Gastroesophageal sphincter (tissue), 4 donors: ENCODE measurements around the gene ENOX1. TPM values are rescaled to one million over a fixed set of nuclear protein-coding genes. Genes with fewer than 3 reads are reported as not detected.

ENCODE experiments used
- ATAC-seq: fragments of 150-250 bp; one replicate; pipeline ENCODE4 v1.9.1; 2016; ENCODE audit warnings: mild to moderate bottlenecking, moderate library complexity
- H3K27ac ChIP-seq, 4 donors: fragments of 200-600 bp; sonication (generic) in 3 of 4; 1 replicate in 3 of 4; 2 replicates in 1 of 4; pipeline ENCODE4 v1.5.1; 2016 to 2019
- H3K27me3 ChIP-seq: fragments of 200-600 bp; sonication (generic); one replicate; pipeline ENCODE4 v1.5.1; 2019
- H3K36me3 ChIP-seq, 2 donors: fragments of 200-600 bp; sonication (generic); one replicate each; pipeline ENCODE4 v1.5.1; 2019; ENCODE audit warnings: control low read depth in 1 of 2
- H3K4me1 ChIP-seq, 3 donors: fragments of 200-600 bp; sonication (generic); 1 replicate in 2 of 3; 2 replicates in 1 of 3; pipeline ENCODE4 v1.5.1; 2016 to 2019; ENCODE audit warnings: control low read depth in 2 of 3
- H3K4me3 ChIP-seq, 2 donors: fragments of 200-600 bp; sonication (generic); one replicate each; pipeline ENCODE4 v1.5.1; 2019; ENCODE audit warnings: mild to moderate bottlenecking in 1 of 2, moderate library complexity in 1 of 2
- H3K9me3 ChIP-seq, 3 donors: fragments of 200-600 bp; sonication (generic); one replicate each; pipeline ENCODE4 v1.5.1; 2017 to 2019; ENCODE audit warnings: control low read depth in 2 of 3
- EP300 ChIP-seq: sonication (generic); formaldehyde crosslinking; IDR thresholded peaks from one replicate; pipeline ENCODE4 v1.6.1; 2017; ENCODE audit warnings: antibody characterized with exemption, mild to moderate bottlenecking
- POLR2A ChIP-seq, 2 donors: fragments of 450-650 bp; IDR thresholded peaks; one replicate each; pipeline ENCODE4 v1.6.1; 2017; ENCODE audit warnings: antibody characterized with exemption in 2 of 2, mild to moderate bottlenecking in 2 of 2, moderate library complexity in 1 of 2
- POLR2AphosphoS5 ChIP-seq: sonication (generic); formaldehyde crosslinking; IDR thresholded peaks from one replicate; pipeline ENCODE4 v1.6.1; 2017; ENCODE audit warnings: antibody characterized with exemption
- WGBS, 2 donors: methylation state at CpG; one replicate each; pipeline ENCODE4 v1.1.5; 2018; ENCODE audit warnings: low coverage in 1 of 2; 5-methylcytosine and 5-hydroxymethylcytosine counted together
- total RNA-seq, 4 donors: library from RNA; depleted of rRNA; stranded (reverse); fragments of >200 nt; gene quantifications; one replicate each; pipeline ENCODE4 v1.1.0, GENCODE V29; 2016
- TF ChIP-seq, protein P1 (sequence below), 4 experiments: fragments of 200-600 bp in 2 of 4; fragments of 450-650 bp in 2 of 4; sonication (generic) in 1 of 4; IDR thresholded peaks; one replicate each; pipeline ENCODE4 v1.5.1; 2017 to 2019; ENCODE audit warnings: antibody characterized with exemption in 4 of 4, mild to moderate bottlenecking in 2 of 4, moderate library complexity in 2 of 4

Gene ENOX1
- total RNA-seq, 4 donors from 2014 or later = 1.8 to 11.6 (median 9.4) TPM

DNA sequence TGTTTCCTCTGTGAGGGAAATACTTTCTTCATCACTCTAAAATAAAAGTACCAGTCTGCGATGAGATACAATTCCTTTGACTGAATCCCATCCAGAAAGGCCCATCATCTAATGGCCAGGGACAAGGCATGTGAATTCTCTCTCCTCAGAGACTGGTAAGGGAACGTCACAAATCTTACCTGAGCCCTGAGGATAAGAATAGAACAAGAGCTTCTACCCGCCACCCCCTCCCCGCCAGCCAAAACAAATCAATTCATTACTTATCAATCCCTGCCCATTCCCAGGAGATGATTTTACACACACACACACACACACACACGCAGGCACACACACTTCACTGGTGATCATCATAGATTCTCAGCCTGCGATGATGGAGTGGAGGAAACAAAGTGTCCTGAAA, 564.7 kb downstream of the ENOX1 start:
- no peak for ATAC-seq
- peaks cover 0 to 21% of the 10 kb centered on the region in 2 donors for H3K36me3 ChIP-seq
- no peak for TF ChIP-seq EP300
- TF ChIP-seq, protein P1, sequence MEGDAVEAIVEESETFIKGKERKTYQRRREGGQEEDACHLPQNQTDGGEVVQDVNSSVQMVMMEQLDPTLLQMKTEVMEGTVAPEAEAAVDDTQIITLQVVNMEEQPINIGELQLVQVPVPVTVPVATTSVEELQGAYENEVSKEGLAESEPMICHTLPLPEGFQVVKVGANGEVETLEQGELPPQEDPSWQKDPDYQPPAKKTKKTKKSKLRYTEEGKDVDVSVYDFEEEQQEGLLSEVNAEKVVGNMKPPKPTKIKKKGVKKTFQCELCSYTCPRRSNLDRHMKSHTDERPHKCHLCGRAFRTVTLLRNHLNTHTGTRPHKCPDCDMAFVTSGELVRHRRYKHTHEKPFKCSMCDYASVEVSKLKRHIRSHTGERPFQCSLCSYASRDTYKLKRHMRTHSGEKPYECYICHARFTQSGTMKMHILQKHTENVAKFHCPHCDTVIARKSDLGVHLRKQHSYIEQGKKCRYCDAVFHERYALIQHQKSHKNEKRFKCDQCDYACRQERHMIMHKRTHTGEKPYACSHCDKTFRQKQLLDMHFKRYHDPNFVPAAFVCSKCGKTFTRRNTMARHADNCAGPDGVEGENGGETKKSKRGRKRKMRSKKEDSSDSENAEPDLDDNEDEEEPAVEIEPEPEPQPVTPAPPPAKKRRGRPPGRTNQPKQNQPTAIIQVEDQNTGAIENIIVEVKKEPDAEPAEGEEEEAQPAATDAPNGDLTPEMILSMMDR (IDR thresholded peaks at IDR 0.05) = no peak
- TF ChIP-seq POLR2A (IDR thresholded peaks at IDR 0.05) = no peak
- TF ChIP-seq POLR2AphosphoS5 = no peak
- H3K27ac ChIP-seq = no peak overlapping the region
- 92 to 94% methylated on average over 6 of the region's 6 CpGs for WGBS, 2 donors
- no peaks in the 10 kb centered on the region for H3K27me3 ChIP-seq
- H3K4me1 ChIP-seq = no peaks in the 10 kb centered on the region
- H3K9me3 ChIP-seq = no peaks in the 10 kb centered on the region
- no peak overlapping the region for H3K4me3 ChIP-seq

DNA sequence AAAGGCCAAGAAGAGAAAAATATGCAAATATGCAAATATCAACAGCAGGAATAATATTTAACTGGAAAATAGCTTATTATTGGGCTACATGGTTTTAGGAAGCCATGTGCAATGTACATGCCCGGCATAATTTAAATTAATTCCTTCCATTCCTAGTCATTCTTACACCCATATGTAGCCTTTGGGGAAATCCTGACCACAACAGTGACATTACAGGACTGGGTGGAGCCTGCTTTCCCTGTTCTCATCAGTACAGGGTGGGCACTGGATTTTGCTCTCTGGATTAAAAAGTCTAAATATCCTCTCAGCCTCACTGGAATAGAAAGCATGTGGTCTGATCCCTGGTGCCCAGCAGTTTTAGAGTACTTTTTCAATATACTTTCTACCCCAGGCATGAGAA, 565.2 kb downstream of the ENOX1 start:
- no peaks in the 10 kb centered on the region for H3K9me3 ChIP-seq
- TF ChIP-seq POLR2AphosphoS5 = no peak
- no peak for TF ChIP-seq POLR2A (IDR thresholded peaks at IDR 0.05)
- TF ChIP-seq, protein P1 (IDR thresholded peaks at IDR 0.05) = no peak
- ATAC-seq = no peak
- H3K27ac ChIP-seq = no peak overlapping the region
- no peaks in the 10 kb centered on the region for H3K27me3 ChIP-seq
- 89% methylated on average over 1 of the region's 1 CpG for WGBS, 2 donors
- H3K36me3 ChIP-seq = peaks cover 0 to 21% of the 10 kb centered on the region in 2 donors
- H3K4me3 ChIP-seq = no peak overlapping the region
- no peaks in the 10 kb centered on the region for H3K4me1 ChIP-seq

DNA sequence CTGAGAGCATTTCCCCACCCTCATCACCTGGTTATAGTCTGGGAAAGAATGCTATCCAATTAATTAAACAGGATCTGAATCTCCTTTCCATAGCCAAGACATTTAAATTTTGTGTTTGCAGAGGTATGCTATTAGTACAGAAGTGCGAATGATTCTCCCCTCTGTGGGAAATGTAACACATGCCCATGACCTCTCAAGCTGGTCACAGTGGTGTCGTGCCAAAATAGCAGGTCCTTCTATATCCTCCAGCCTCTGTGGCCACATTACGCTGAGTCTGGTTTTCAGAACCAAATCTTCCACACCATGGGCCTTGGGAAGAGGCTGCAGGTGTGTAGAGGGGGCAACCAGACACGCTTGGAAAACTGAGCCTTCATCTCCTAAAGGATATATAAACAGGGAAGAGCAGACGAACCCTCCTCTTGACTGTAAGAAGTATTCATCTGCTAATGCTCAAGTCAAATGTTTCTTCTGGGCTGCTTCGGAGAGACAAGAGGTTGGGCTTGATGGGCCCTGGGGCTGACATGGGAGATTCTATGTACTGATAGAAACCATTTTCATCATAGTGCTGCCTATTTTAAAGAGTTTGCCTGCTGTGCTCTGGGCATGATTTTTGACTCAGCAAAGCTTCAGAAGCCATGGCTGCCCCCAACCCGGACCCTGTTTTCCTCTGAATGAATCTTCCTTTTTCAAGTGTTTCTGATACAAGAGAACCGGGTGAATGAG, 565.7 kb downstream of the ENOX1 start:
- ATAC-seq = no peak
- no peaks in the 10 kb centered on the region for H3K9me3 ChIP-seq
- no peaks in the 10 kb centered on the region for H3K4me1 ChIP-seq
- WGBS, 2 donors = 86 to 90% methylated on average over 2 to 3 of the region's 8 CpGs
- H3K4me3 ChIP-seq = no peak overlapping the region
- no peak overlapping the region for H3K27ac ChIP-seq
- no peaks in the 10 kb centered on the region for H3K27me3 ChIP-seq
- TF ChIP-seq, protein P1 (IDR thresholded peaks at IDR 0.05) = no peak
- no peak for TF ChIP-seq POLR2AphosphoS5
- TF ChIP-seq POLR2A (IDR thresholded peaks at IDR 0.05) = no peak
- no peak for TF ChIP-seq EP300
- H3K36me3 ChIP-seq = peaks cover 0 to 21% of the 10 kb centered on the region in 2 donors

DNA sequence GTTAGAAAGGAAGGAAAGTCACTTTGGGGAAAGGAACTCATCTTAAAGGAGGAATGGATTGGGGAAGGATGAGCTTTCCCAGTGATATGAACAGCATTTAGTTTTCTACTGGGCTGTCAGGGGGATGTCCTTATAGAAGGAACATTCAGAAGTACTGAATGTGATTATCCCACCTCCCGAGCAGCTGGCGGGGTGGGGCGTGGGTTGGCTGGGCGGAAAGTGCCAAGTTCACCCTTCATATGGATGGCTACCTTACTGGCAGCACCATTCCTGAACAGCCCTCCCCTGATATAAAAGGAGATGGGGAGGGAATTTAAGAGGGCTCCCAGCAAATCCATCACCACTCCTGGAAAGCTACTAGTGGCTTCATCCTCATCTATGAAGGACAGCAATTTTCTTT, 572.6 kb downstream of the ENOX1 start:
- Histone ChIP-seq H3K27me3 (no peaks in the 10 kb centered on the region), H3K36me3 (no peaks in the 10 kb centered on the region), H3K4me1 (no peaks in the 10 kb centered on the region), H3K9me3 (no peaks in the 10 kb centered on the region), H3K27ac (no peak overlapping the region), H3K4me3 (no peak overlapping the region)
- no peak for TF ChIP-seq EP300
- TF ChIP-seq POLR2AphosphoS5 = no peak
- TF ChIP-seq, protein P1 (IDR thresholded peaks at IDR 0.05) = no peak
- no peak for TF ChIP-seq POLR2A (IDR thresholded peaks at IDR 0.05)
- WGBS, 2 donors = 100% methylated on average over 3 of the region's 4 CpGs; no CpG with 5 or more reads in 1 of the 2 donors
- ATAC-seq = no peak

DNA sequence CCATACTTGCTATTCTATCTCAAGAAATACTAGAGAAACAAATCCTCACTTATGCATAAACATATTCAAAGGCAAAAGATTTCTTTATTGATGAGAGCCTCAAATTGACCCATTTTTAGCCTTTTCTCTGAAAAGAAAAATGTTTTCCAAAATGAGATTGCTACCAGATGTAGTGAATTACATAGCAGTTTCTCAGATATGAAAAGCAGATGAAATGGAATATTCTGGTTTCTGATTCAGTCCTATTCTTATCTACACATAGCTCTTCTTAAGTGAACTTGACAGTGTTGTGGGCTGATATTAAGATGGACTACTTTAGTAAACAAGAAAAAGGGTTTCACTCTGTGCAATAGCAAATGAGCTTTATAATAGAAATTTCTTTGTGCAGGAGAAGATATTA, 579.9 kb downstream of the ENOX1 start:
- Histone ChIP-seq H3K4me3 (no peak overlapping the region), H3K27me3 (no peaks in the 10 kb centered on the region), H3K4me1 (no peaks in the 10 kb centered on the region), H3K27ac (no peak overlapping the region), H3K36me3 (no peaks in the 10 kb centered on the region), H3K9me3 (peaks cover 0 to 17% (median 0%) of the 10 kb centered on the region in 3 donors)
- TF ChIP-seq, protein P1 (IDR thresholded peaks at IDR 0.05) = no peak
- TF ChIP-seq EP300 (no peak), POLR2A (IDR thresholded peaks at IDR 0.05) (no peak), POLR2AphosphoS5 (no peak)
- ATAC-seq = no peak
